Endodermal cell (in vitro differentiated cells): Measurements from ENCODE around the gene ATP10B. TPM values are rescaled to one million over a fixed set of nuclear protein-coding genes. Genes with fewer than 3 reads are reported as not detected.

Experiments used
- DNase-seq: peaks from one replicate; pipeline ENCODE4 v3.0.0-alpha.2; 2017
- H3K27ac ChIP-seq: 2 replicates; pipeline ENCODE4 v1.5.1; 2013; ENCODE audit warnings: mild to moderate bottlenecking, low read depth, low read length, moderate library complexity
- H3K27me3 ChIP-seq: 2 replicates; pipeline ENCODE4 v1.6.1; 2013; ENCODE audit warnings: mild to moderate bottlenecking, low read length, moderate library complexity; ENCODE audit not compliant: insufficient read depth, control insufficient read depth, poor library complexity, severe bottlenecking
- H3K36me3 ChIP-seq: 2 replicates; pipeline ENCODE4 v1.7.0; 2013; ENCODE audit warnings: mild to moderate bottlenecking, low read length, moderate library complexity; ENCODE audit not compliant: control insufficient read depth, insufficient read depth
- H3K4me1 ChIP-seq: one replicate; pipeline ENCODE4 v1.7.0; 2013; ENCODE audit warnings: low read length; ENCODE audit not compliant: control insufficient read depth, insufficient read depth
- H3K4me3 ChIP-seq: 2 replicates; pipeline ENCODE4 v1.5.1; 2013; ENCODE audit warnings: mild to moderate bottlenecking, low read length, moderate library complexity
- H3K9ac ChIP-seq: 2 replicates; pipeline ENCODE4 v1.6.1; 2013; ENCODE audit warnings: mild to moderate bottlenecking, low read length, moderate library complexity; ENCODE audit not compliant: poor library complexity, severe bottlenecking; ENCODE audit errors: extremely low read depth
- H3K9me3 ChIP-seq: 2 replicates; pipeline ENCODE4 v1.6.1; 2013; ENCODE audit warnings: mild to moderate bottlenecking, low read length, moderate library complexity; ENCODE audit not compliant: control insufficient read depth
- H3K27ac Mint-ChIP-seq: 2 replicates; pipeline ENCODE4 v1.8.0; 2020; ENCODE audit warnings: mixed read lengths
- H3K27me3 Mint-ChIP-seq: 2 replicates; pipeline ENCODE4 v1.8.0; 2021; ENCODE audit warnings: mild to moderate bottlenecking, mixed read lengths; ENCODE audit not compliant: insufficient read depth
- H3K36me3 Mint-ChIP-seq: 2 replicates; pipeline ENCODE4 v1.8.0; 2020; ENCODE audit warnings: low read depth, mixed read lengths
- H3K4me1 Mint-ChIP-seq: 2 replicates; pipeline ENCODE4 v1.8.0; 2020; ENCODE audit warnings: mixed read lengths
- H3K4me3 Mint-ChIP-seq: 2 replicates; pipeline ENCODE4 v1.8.0; 2020; ENCODE audit warnings: mild to moderate bottlenecking, moderate library complexity, mixed read lengths
- H3K9me3 Mint-ChIP-seq: 2 replicates; pipeline ENCODE4 v1.8.0; 2020; ENCODE audit warnings: mild to moderate bottlenecking, mixed read lengths
- CTCF ChIP-seq: fragments of 200-600 bp; sonication (generic); conservative IDR thresholded peaks from 2 replicates; pipeline ENCODE4 v1.5.0; 2021; ENCODE audit warnings: antibody characterized with exemption, mild to moderate bottlenecking
- WGBS, 2 experiments: methylation state at CpG; one replicate each; pipeline versions ENCODE4 v1.1.5 to v1.1.7; 2013; ENCODE audit warnings: missing lambda C conversion rate in 2 of 2, mixed read lengths in 1 of 2; ENCODE audit not compliant: insufficient coverage in 1 of 2, insufficient read length in 1 of 2; 5-methylcytosine and 5-hydroxymethylcytosine counted together
- total RNA-seq, 2 donors: library from RNA; stranded (reverse); fragmentation: NEBNext Ultra II Directional in 1 of 2; extraction: Animal tissue kit (Norgen Biotek cat#: 25700) in 1 of 2; gene quantifications; 2 replicates in 1 of 2; 3 replicates in 1 of 2; pipeline ENCODE4 v1.2.1, GENCODE V29; 2021

Gene ATP10B
- total RNA-seq, 2 donors from 2014 or later = 0.15 to 0.38 TPM

GRCh38 chr5:160514191-160514590, 337.8 kb downstream of the ATP10B start:
- Histone ChIP-seq H3K9ac (no peak overlapping the region), H3K27me3 (peaks cover 47% of the 10 kb centered on the region), H3K4me3 (no peak overlapping the region), H3K36me3 (no peaks in the 10 kb centered on the region), H3K27ac (no peak overlapping the region), H3K4me1 (peaks cover 21% of the 10 kb centered on the region), H3K9me3 (no peaks in the 10 kb centered on the region)
- H3K4me3 Mint-ChIP-seq = no peak overlapping the region
- no peaks in the 10 kb centered on the region for H3K9me3 Mint-ChIP-seq
- WGBS, 2 experiments = 96 to 100% methylated on average over 2 of the region's 2 CpGs
- no peak for TF ChIP-seq CTCF
- H3K4me1 Mint-ChIP-seq = peaks cover 32% of the 10 kb centered on the region
- DNase-seq = peak; percentile 1
- no peak overlapping the region for H3K27ac Mint-ChIP-seq
- H3K27me3 Mint-ChIP-seq = peaks cover 90% of the 10 kb centered on the region
- H3K36me3 Mint-ChIP-seq = no peaks in the 10 kb centered on the region

GRCh38 chr5:160513485-160513884, 338.5 kb downstream of the ATP10B start:
- Histone ChIP-seq H3K27ac (no peak overlapping the region), H3K4me1 (peaks cover 21% of the 10 kb centered on the region), H3K36me3 (no peaks in the 10 kb centered on the region), H3K9ac (no peak overlapping the region), H3K4me3 (no peak overlapping the region), H3K9me3 (no peaks in the 10 kb centered on the region), H3K27me3 (peaks cover 42% of the 10 kb centered on the region)
- Mint-ChIP-seq H3K4me3 (no peak overlapping the region), H3K27me3 (peaks cover 89% of the 10 kb centered on the region), H3K27ac (no peak overlapping the region), H3K4me1 (peaks cover 36% of the 10 kb centered on the region), H3K9me3 (no peaks in the 10 kb centered on the region), H3K36me3 (no peaks in the 10 kb centered on the region)
- DNase-seq = no peak
- TF ChIP-seq CTCF = no peak
